ENCODE results near the gene TPRA1. TPM values are rescaled to one million over a fixed set of nuclear protein-coding genes. Genes with fewer than 3 reads are reported as not detected.
A peak's percentile ranks its signal among the peaks of the same experiment; 100 is the strongest.

The TPRA1 gene
- polyA plus RNA-seq, 2 of the 4 experiments (the other 2 are of a cell fraction): 13.5 to 19.5 TPM

GRCh38 chr3:127598841-127599570 is 8.5 kb upstream of the TPRA1 start:
- no peak for DNase-seq (ENCODE audit: low read depth in 1 of 2, low spot score in 1 of 2)
- Histone ChIP-seq H3K4me1 (peaks cover 8% of the 10 kb centered on the region; the same call in 2 of the 3 replicates), H3K4me3 (peak overlapping the region; percentile 60), H3K9me3 (no peaks in the 10 kb centered on the region), H3K27ac (peak overlapping the region; percentile 79 to 90), H3K4me2 (peak overlapping the region; percentile 92)
- ChIA-PET POLR2A (interaction anchor here (1.0 to 2.7 kb wide), 2 partner anchors 10 to 12 kb away, joined by 3 to 10 read pairs; no protein-coding TSS in a partner anchor), CTCF (interaction anchor here (0.5 to 1.3 kb wide), 4 partner anchors 9 to 372 kb away, joined by 3 read pairs; no protein-coding TSS in a partner anchor)
- FAIRE-seq: no peak
- WGBS (ENCODE audit: missing lambda C conversion rate): 76% methylated on average over 14 of the region's 14 CpGs
- no peak for TF ChIP-seq MYC (IDR thresholded peaks at IDR 0.05; ENCODE audit: borderline replicate concordance, low read length)
- TF ChIP-seq NFE2L2 (conservative IDR thresholded peaks at IDR 0.05; ENCODE audit: low read length): no peak
- no peak for TF ChIP-seq MAFK (IDR thresholded peaks at IDR 0.05; ENCODE audit: partially characterized antibody)
- no peak for TF ChIP-seq ATOH8 (CRISPR knock-in tag; IDR thresholded peaks at IDR 0.05; ENCODE audit: low read depth)
- ATAC-seq: no peak

- Histone ChIP-seq H3K4me2 (peak overlapping the region; percentile 68), H3K27ac (peak overlapping the region; percentile 75 to 90), H3K4me3 (peak overlapping the region; percentile 60; the same call in 2 of the 3 replicates), H3K9me3 (no peaks in the 10 kb centered on the region), H3K4me1 (peaks cover 8% of the 10 kb centered on the region)
- FAIRE-seq: no peak
- no peak for ATAC-seq
- ChIA-PET POLR2A (interaction anchor here (0.6 to 2.7 kb wide), 4 partner anchors 9 to 527 kb away, joined by 3 to 10 read pairs (median 3); partner anchors contain the start of gene RUVBL1), CTCF (interaction anchor here (1.0 to 3.0 kb wide), 3 partner anchors 18 to 49 kb away, joined by 3 to 9 read pairs (median 4); no protein-coding TSS in a partner anchor)
- 89% methylated on average over 12 of the region's 12 CpGs for WGBS (ENCODE audit: missing lambda C conversion rate)
- DNase-seq (ENCODE audit: low read depth in 1 of 2, low spot score in 1 of 2): no peak
- TF ChIP-seq HOXB5 (CRISPR knock-in tag; IDR thresholded peaks at IDR 0.05) (no peak), POLR2AphosphoS2 (conservative IDR thresholded peaks at IDR 0.05; ENCODE audit: low read length) (no peak), POLR2A (IDR thresholded peaks at IDR 0.05; ENCODE audit: low read length) (no peak), SMC3 (IDR thresholded peaks at IDR 0.05) (no peak), MAX (IDR thresholded peaks at IDR 0.05) (no peak), HOXB13 (CRISPR knock-in tag; IDR thresholded peaks at IDR 0.05; ENCODE audit: low read depth) (no peak), CHD2 (IDR thresholded peaks at IDR 0.05; ENCODE audit: low read length, partially characterized antibody) (no peak), REST (IDR thresholded peaks at IDR 0.05) (no peak), HOXA7 (CRISPR knock-in tag; IDR thresholded peaks at IDR 0.05) (no peak), NFE2L2 (conservative IDR thresholded peaks at IDR 0.05; ENCODE audit: low read length) (no peak), ZC3H11A (IDR thresholded peaks at IDR 0.05) (no peak), HDAC2 (IDR thresholded peaks at IDR 0.05) (no peak), FOXS1 (CRISPR knock-in tag; IDR thresholded peaks at IDR 0.05) (no peak)
Measured at GRCh38 chr3:127597020-127597771, 6.7 kb upstream of the TPRA1 start.

GRCh38 chr3:127595303-127595702 is 4.8 kb upstream of the TPRA1 start:
- Histone ChIP-seq H3K4me2 (no peak overlapping the region), H3K27ac (no peak overlapping the region), H3K4me1 (peaks cover 19% of the 10 kb centered on the region), H3K9me3 (no peaks in the 10 kb centered on the region), H3K4me3 (no peak overlapping the region)
- DNase-seq (ENCODE audit: low read depth in 1 of 2, low spot score in 1 of 2) (no peak), ATAC-seq (no peak), FAIRE-seq (no peak)
- POLR2A ChIA-PET: no interaction called here
- CTCF ChIA-PET: interaction anchor here (1.2 kb wide), 1 partner anchor 13 kb away, joined by 3 read pairs; no protein-coding TSS in a partner anchor
- WGBS (ENCODE audit: missing lambda C conversion rate): 98% methylated on average over 4 of the region's 4 CpGs
- no peak for TF ChIP-seq JUNB (IDR thresholded peaks at IDR 0.05)
- TF ChIP-seq MAX (IDR thresholded peaks at IDR 0.05): no peak
- no peak for TF ChIP-seq PBX3 (IDR thresholded peaks at IDR 0.05)
- no peak for TF ChIP-seq KDM5A (IDR thresholded peaks at IDR 0.05)
- no peak for TF ChIP-seq FOXS1 (CRISPR knock-in tag; IDR thresholded peaks at IDR 0.05)
- TF ChIP-seq NFE2L2 (conservative IDR thresholded peaks at IDR 0.05; ENCODE audit: low read length): no peak
- TF ChIP-seq GATA3 (IDR thresholded peaks at IDR 0.05; ENCODE audit: borderline replicate concordance): no peak
- no peak for TF ChIP-seq CBX2 (IDR thresholded peaks at IDR 0.05; ENCODE audit: borderline replicate concordance, low read depth)
- TF ChIP-seq USF2 (IDR thresholded peaks at IDR 0.05): no peak
- TF ChIP-seq MAFK (IDR thresholded peaks at IDR 0.05; ENCODE audit: partially characterized antibody): no peak
- no peak for TF ChIP-seq HDAC2 (IDR thresholded peaks at IDR 0.05)
- no peak for TF ChIP-seq HOXB13 (CRISPR knock-in tag; IDR thresholded peaks at IDR 0.05; ENCODE audit: low read depth)
- TF ChIP-seq BCL3 (IDR thresholded peaks at IDR 0.05): no peak

All from A549 (cell line).